ENCODE measurements around the gene FOS. TPM values are rescaled to one million over a fixed set of nuclear protein-coding genes. Genes with fewer than 3 reads are reported as not detected.

The FOS gene
- total RNA-seq, 4 donors from 2014 or later, result 78.0 to 286 (median 179) TPM

GRCh38 chr14:75310295-75311111 lies 31.9 kb downstream of the FOS start:
- peak overlapping the region in 1 of 2 donors; percentile 22 for H3K4me3 ChIP-seq
- TF ChIP-seq POLR2A (IDR thresholded peaks at IDR 0.05), result no peak
- TF ChIP-seq CTCF (IDR thresholded peaks at IDR 0.05), result no peak
- peak; percentile 56 for TF ChIP-seq POLR2AphosphoS5 (IDR thresholded peaks at IDR 0.05)
- TF ChIP-seq EP300 (IDR thresholded peaks at IDR 0.05), result no peak
- ATAC-seq, result peak; percentile 89
- 38% methylated on average over 2 of the region's 13 CpGs; no CpG with 5 or more reads in 1 of the 2 donors for WGBS, 2 donors (ENCODE audit: low coverage in 1 of 2)
- H3K27ac ChIP-seq, result peak overlapping the region; percentile 62 to 84 (median 82)
- H3K27me3 ChIP-seq, result no peaks in the 10 kb centered on the region
- no peaks in the 10 kb centered on the region for H3K9me3 ChIP-seq
- H3K36me3 ChIP-seq, result no peaks in the 10 kb centered on the region
- peaks cover 4 to 45% (median 22%) of the 10 kb centered on the region in 3 donors for H3K4me1 ChIP-seq

GRCh38 chr14:75311356-75311755 lies 32.7 kb downstream of the FOS start:
- H3K27ac ChIP-seq, result peak overlapping the region in 3 of 4 donors; percentile 80 to 84 (median 83)
- no peak for ATAC-seq

GRCh38 chr14:75312341-75312740 lies 33.7 kb downstream of the FOS start:
- 38 to 69% methylated on average over 2 to 4 of the region's 4 CpGs for WGBS, 2 donors (ENCODE audit: low coverage in 1 of 2)
- Histone ChIP-seq H3K9me3 (no peaks in the 10 kb centered on the region), H3K4me3 (no peak overlapping the region)

More at GRCh38 chr14:75311356-75311755, 32.7 kb downstream of the FOS start:
- Histone ChIP-seq H3K4me3 (no peak overlapping the region), H3K36me3 (no peaks in the 10 kb centered on the region), H3K27me3 (no peaks in the 10 kb centered on the region), H3K4me1 (peaks cover 4 to 50% (median 23%) of the 10 kb centered on the region in 3 donors), H3K9me3 (no peaks in the 10 kb centered on the region)
- 20 to 47% methylated on average over 2 to 4 of the region's 4 CpGs for WGBS, 2 donors (ENCODE audit: low coverage in 1 of 2)
- TF ChIP-seq POLR2A (IDR thresholded peaks at IDR 0.05), result no peak
- no peak for TF ChIP-seq EP300 (IDR thresholded peaks at IDR 0.05)
- TF ChIP-seq POLR2AphosphoS5 (IDR thresholded peaks at IDR 0.05), result no peak
- no peak for TF ChIP-seq CTCF (IDR thresholded peaks at IDR 0.05)

GRCh38 chr14:75313294-75313693 lies 34.7 kb downstream of the FOS start:
- Histone ChIP-seq H3K4me1 (peaks cover 4 to 44% (median 23%) of the 10 kb centered on the region in 3 donors), H3K9me3 (no peaks in the 10 kb centered on the region), H3K4me3 (no peak overlapping the region), H3K27me3 (no peaks in the 10 kb centered on the region), H3K27ac (no peak overlapping the region), H3K36me3 (no peaks in the 10 kb centered on the region)
- no peak for ATAC-seq
- TF ChIP-seq POLR2AphosphoS5 (IDR thresholded peaks at IDR 0.05), result no peak
- TF ChIP-seq POLR2A (IDR thresholded peaks at IDR 0.05), result no peak
- no peak for TF ChIP-seq EP300 (IDR thresholded peaks at IDR 0.05)
- TF ChIP-seq CTCF (IDR thresholded peaks at IDR 0.05), result no peak
- 86 to 94% methylated on average over 5 of the region's 5 CpGs for WGBS, 2 donors (ENCODE audit: low coverage in 1 of 2)

More at GRCh38 chr14:75312341-75312740, 33.7 kb downstream of the FOS start:
- no peaks in the 10 kb centered on the region for H3K36me3 ChIP-seq
- no peak for ATAC-seq
- H3K27ac ChIP-seq, result no peak overlapping the region
- TF ChIP-seq POLR2AphosphoS5 (IDR thresholded peaks at IDR 0.05), result no peak
- TF ChIP-seq CTCF (IDR thresholded peaks at IDR 0.05), result no peak
- TF ChIP-seq POLR2A (IDR thresholded peaks at IDR 0.05), result no peak
- TF ChIP-seq EP300 (IDR thresholded peaks at IDR 0.05), result no peak
- no peaks in the 10 kb centered on the region for H3K27me3 ChIP-seq
- H3K4me1 ChIP-seq, result peaks cover 4 to 50% (median 23%) of the 10 kb centered on the region in 3 donors
